HG02798 (cell line): ENCODE results near the gene YJU2.
A peak's percentile ranks its signal among the peaks of the same experiment; 100 is the strongest.
"Not testable (repeated sequence)": the region's sequence is repeated elsewhere in the genome, so short reads cannot be mapped to it uniquely, and the experiment has no call there.

Experiments used
- ATAC-seq: cut with Tn5 transposase; IDR thresholded peaks from one replicate; pipeline ENCODE4 v1.9.1; 2021; ENCODE audit warnings: mild to moderate bottlenecking; ENCODE audit not compliant: unreplicated experiment, poor library complexity

YJU2 gene

DNA sequence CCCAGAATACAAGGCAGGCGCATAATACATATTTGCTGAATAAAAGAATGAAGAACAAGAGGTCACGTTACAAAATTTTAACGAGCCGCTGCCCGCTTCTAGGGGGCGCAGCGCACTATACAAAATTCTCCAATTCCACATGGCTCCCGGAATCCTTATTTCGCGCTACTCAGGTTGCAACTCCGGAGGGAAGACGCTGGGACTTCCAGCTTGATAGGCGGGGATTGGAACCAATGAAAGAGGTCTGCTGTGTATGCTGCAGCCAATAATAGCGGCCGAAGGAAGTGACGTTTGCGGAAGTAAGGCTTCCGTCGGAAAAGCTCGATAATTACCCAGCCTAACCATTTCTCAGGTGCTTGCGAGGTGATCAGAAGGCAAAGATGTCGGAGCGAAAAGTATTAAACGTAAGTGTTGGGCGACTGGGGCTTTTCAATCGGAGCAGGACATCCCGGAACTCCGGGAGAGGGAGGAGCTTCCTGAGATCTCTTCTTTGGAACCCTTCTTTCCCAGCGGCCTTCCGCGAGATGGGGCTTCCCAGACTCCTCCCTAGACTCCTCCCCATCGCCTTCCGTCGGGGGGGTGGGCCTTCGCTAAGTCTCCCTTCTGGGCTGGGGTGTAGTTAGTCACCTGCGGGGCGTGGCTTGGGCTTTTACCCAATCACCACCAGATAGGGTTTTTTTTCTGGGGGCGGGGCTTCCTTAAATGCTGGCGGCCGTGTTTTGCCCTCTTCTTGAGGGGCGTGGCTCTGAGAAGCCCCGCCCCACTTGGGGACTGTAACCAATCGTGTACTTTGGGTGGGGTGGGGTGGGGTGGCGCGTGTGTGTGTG is at the start of gene YJU2:
Gene YJU2 (plus strand): TSS at position 314 of the 827 bp plus-strand sequence. CDS start 67 bp downstream, at position 381.
- peak; percentile 92 for ATAC-seq

DNA sequence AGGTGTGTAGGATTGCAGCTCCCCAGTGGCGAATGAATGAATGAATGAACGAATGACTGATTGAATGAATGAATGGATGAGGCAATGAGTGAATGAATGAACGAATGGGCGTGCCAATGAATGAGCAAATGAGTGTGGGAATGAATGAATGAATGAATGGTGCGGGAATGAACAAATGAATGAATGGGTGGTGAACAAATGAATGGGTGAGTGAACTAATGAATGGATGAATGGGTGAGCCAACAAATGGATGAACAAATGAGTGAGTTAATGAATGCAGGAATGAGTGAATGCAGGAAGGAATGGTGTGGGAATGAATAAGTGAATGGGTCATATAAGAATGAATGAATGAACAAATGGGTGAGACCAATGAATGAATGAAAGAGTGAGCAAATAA is 49.7 kb upstream of the YJU2 start:
- no peak for ATAC-seq

GRCh38 chr19:4197625-4198466 is 49.0 kb upstream of the YJU2 start:
- ATAC-seq = no peak

DNA sequence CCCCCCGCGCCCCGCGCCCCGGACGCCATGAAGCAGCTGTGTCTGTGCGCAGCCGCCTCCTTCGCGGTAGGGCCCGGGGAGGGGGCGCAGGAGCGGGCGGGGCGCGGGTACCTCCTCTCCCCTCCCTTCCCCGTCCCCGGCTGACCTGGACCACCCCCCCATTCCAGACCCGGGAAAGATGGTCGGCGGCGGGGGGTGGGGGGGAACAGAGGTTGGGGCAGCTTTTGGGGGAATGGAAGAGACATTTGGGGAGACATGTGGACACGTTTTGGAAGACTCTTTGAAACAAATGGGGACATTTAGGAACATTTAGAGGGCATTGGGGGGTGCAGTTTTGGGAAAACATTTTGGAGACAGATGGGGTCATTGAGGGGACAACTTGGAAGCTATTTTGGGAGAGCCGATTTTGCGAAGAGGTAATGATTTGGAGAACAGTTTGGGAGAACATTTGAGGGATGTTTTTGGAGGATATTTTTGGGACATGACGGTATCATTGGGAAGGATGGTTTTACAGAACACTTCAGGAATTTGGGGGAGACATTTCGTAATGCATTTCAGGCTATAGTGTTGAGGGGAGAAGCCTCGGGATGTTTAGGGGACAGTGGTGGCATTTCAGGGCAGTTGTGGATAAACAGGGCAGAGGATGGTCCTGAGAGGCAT is 48.3 kb upstream of the YJU2 start:
- no peak for ATAC-seq

- no peak for ATAC-seq
These were observed 47.1 kb upstream of the YJU2 start for GRCh38 chr19:4199699-4200293.

DNA sequence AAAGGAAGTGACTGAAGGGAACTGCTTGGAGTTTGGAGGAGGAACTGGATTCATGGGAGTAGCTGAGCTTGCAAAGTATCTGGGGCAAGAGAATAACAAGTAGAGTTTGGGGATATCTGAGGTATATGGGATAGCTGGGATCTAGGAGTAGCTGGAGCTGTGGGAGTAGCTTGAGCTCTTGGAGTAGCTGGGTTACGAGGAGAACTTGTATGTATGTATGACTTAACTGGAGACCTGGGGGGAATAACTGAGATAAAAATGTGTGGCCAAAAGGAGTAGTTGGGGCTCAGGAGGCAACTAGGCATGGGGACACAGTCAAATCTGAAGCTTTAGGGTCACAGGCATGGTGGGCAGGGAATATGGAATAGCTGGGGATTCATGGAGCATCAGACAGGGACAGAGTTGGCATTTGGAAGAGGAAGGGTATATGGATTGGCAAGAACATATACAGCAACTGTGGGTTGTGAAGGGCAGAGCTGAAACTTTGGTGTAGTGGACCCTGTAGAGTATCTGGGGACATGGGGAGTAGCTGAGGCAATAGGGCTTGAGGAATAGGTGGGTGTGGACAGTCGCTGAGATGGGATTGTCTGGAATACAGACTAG is 45.8 kb upstream of the YJU2 start:
- ATAC-seq = no peak

GRCh38 chr19:4201798-4202197 is 45.1 kb upstream of the YJU2 start:
- no peak for ATAC-seq

DNA sequence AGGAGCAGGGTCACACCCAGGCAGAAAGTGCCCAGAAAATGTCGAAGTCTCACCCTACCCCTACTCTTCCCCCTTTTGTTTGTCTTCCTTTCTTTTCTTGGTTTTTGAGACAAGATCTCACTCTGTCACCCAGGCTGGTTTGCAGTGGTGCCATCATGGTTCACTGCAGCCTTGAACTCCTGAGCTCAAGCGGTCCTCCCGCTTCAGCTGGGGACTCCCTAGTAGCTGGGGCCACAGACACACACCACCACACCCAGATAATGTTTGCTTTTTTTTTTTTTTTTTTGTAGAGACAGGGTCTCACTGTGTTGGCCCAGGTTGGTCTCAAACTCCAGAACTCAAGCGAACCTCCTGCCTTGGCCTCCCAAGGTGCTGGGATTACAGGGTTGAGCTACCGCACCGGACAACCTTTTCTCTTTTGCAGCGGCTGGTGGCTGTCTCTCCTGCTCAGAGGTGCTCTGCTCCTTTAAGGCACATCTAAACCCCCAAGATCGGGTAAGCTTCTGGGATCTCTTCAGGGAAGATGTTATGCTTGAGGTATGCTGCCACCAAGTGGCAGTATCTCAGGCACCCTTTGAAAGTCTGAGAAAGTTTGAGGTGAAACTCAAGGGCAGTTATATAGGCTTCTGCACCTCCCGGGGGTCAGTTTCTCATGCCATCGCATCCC is 39.9 kb upstream of the YJU2 start:
- ATAC-seq = no peak

- ATAC-seq = no peak
These were observed 38.3 kb upstream of the YJU2 start for GRCh38 chr19:4208385-4209094.

DNA sequence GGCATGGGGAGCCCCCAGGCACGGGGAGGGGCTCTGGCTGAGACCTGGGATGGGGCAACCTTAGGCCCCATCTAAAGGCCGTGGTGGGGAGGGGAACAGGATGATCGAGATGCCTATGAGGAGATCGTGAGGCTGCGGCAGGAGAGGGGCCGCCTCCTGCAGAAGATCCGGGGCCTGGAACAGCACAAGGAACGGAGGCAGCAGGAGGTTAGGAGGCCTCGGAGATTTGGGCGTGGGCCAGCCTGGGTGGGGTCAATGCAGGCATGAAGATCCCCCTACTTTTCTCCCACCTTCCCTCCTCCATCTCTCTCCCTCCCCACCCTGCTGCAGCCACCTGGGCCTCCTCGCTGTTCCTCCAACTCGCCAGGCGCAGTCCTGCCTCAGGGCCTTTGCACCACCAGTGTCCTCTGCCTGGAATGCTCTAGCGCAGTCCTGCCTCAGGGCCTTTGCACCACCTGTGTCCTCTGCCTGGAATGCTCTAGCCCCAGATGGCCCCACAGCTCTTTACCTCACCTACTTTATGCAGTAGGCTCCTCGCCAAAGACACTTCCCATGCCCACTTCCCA is 36.6 kb upstream of the YJU2 start:
- no peak for ATAC-seq

- no peak for ATAC-seq
These were observed 33.8 kb upstream of the YJU2 start for GRCh38 chr19:4213116-4213515.

GRCh38 chr19:4215807-4216206 is 31.1 kb upstream of the YJU2 start:
- ATAC-seq = no peak

- no peak for ATAC-seq
These were observed 30.0 kb upstream of the YJU2 start for GRCh38 chr19:4216846-4217245.

DNA sequence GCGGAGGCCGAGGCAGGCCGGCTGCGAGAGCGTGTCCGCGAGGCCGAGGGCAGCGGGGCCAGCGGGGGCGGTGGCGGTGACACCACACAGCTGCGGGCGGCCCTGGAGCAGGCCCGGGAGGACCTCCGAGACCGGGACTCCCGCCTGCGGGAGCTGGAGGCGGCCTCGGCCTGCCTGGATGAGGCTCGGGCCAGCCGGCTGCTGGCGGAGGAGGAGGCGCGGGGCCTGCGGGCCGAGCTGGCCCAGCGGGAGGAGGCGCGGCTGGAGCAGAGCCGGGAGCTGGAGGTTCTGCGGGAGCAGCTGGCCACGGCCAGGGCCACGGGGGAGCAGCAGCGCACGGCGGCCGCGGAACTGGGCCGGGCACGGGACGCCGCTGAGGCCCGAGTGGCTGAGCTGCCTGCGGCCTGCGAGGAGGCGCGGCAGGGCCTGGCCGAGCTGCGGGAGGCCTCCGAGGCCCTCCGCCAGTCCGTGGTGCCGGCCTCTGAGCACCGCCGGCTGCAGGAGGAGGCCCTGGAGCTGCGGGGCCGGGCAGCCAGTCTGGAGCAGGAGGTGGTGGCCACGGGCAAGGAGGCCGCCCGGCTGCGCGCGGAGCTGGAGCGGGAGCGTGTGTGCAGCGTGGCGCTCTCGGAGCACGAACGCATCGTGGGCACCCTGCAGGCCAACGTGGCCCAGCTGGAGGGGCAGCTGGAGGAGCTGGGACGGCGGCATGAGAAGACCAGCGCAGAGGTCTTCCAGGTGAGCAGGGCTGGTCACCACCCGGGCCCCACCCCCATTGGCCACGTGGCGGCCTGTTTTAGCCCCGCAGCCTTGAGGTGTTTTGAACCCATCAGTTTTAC is 29.2 kb upstream of the YJU2 start:
- no peak for ATAC-seq

DNA sequence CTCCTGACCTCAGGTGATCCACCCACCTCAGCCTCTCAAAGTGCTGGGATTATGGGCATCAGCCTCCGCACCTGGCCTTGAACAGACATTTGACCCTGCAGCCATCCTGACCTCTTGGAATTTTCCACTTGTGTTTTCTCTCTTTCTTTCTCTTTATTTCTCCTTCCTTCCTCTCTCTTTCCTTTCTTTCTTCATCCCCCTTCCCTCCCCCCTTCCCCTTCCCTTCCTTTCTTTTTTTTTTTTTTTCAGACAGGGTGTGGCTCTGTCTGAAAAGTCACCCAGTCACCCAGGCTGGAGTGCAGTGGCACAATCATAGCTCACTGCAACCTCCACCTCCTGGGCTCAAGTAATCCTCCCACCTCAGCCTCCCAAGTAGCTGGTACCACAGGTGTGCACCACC is 28.4 kb upstream of the YJU2 start:
- ATAC-seq = not testable (repeated sequence)

DNA sequence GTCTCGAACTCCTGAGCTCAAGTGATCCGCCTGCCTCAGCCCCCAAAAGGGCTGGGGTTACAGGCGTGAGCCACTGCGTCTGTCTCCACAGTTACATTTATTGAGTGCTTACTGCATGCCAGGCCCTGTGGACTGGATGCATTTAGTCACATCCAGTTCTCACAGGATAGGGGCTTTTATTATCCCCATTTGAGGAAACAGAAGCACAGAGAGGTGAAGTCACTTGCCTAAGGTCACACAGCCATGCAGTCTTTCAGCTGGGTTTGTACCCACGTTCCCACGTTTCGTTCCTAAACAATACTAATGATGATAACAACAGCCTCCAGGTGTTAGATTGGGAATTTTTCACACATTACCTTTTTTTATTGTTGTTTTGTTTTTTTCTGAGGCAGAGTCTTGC is 26.7 kb upstream of the YJU2 start:
- no peak for ATAC-seq

GRCh38 chr19:4224470-4224869 is 22.4 kb upstream of the YJU2 start:
- no peak for ATAC-seq

DNA sequence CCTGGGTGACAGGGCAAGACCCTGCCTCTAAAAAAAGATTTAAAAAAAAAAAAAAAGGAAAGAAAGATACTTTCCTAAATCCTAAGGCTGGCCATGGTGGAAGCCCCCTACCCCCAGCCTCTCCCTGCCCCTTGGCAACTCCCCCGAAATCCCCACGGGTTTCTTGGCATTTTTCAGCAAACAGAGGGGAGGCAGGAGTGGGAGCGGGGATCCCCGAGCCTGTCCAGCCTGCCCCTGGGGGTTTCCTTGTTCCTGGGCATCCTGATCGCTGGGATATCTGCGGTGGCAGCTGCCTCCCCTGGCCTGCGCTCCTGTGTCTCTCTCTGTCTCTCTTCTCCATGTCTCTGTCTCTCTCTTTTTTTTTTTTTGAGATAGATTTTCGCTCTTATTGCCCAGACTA is 21.0 kb upstream of the YJU2 start:
- no peak for ATAC-seq
